ENCODE results near the gene NSUN3. TPM values are rescaled to one million over a fixed set of nuclear protein-coding genes. Genes with fewer than 3 reads are reported as not detected.

The NSUN3 gene
- total and polyA plus RNA-seq, 2 of the 8 experiments (the other 6 are each of a cell fraction or from before 2014, with no cell fraction given), result 2.1 to 5.1 TPM

DNA sequence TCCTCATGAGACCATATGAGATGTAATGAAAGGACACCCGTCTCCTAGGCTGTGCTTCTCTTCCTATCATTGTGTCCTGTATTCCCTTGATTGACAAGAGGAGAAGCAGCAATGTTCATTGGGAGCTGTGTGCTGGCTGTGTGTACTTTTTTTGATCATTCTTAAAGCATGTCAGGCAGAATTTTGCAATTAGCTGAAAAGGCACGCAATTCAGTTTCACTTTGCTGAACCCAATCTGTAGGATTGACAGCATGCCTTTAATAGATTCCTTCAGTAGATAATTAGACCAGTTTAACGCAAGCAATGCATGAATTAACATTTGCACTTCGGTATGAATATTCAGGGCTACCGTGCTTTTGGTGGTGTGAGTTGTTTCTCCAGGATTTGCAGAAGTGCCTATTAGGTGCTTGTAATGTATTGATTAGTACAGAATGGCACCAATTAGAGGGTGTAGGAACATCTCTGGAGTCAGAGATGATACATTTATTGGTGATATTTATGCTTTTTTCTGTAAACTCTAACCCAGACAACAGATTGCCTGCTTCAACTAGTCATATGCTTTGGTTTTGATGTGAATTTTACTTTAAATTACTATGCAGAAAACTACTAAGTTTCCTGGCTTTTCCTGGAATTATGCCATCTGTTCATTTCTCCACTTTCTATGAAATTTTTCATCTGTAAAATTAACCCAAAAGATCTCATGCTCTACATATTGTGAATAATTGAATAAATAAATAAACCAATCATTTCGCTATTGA is 114.3 kb downstream of the NSUN3 start:
- TF ChIP-seq POU5F1 (IDR thresholded peaks at IDR 0.05; ENCODE audit: low read depth, low read length), result no peak
- TF ChIP-seq RNF2 (IDR thresholded peaks at IDR 0.05; ENCODE audit: borderline replicate concordance, low read depth, low read length, missing control alignments, poor library complexity, severe bottlenecking), result no peak
- no peak for TF ChIP-seq ASH2L (IDR thresholded peaks at IDR 0.05; ENCODE audit: low read length)
- TF ChIP-seq POLR2AphosphoS5 (IDR thresholded peaks at IDR 0.05; ENCODE audit: low read depth, low read length), result no peak
- no peak for TF ChIP-seq NRF1 (IDR thresholded peaks at IDR 0.05; ENCODE audit: low read depth, low read length)
- no peak overlapping the region for H2AFZ ChIP-seq (ENCODE audit: low read length)
- H4K8ac ChIP-seq (ENCODE audit: extremely low read depth, insufficient read depth, low read length), result no peak overlapping the region
- no peak overlapping the region for H3K18ac ChIP-seq (ENCODE audit: extremely low read depth, low read length)
- 0 out of 2 replicates have a peak overlapping the region, but pooled peaks have one; percentile 35 for H2BK12ac ChIP-seq (ENCODE audit: low read depth, low read length)
- POLR2A ChIA-PET (ENCODE audit: partially characterized antibody), result no interaction called here
- H3K4ac ChIP-seq (replicated peaks; ENCODE audit: insufficient read length, low read depth, low read length), result no peak overlapping the region
- H3K79me2 ChIP-seq (ENCODE audit: control insufficient read depth in 1 of 2, insufficient read depth in 2 of 2, low read length in 2 of 2), result no peaks in the 10 kb centered on the region
- no peak overlapping the region for H2BK5ac ChIP-seq (ENCODE audit: low read depth, low read length)
- CTCF ChIA-PET (ENCODE audit: partially characterized antibody), result interaction anchor here (0.5 kb wide), 1 partner anchor 22 kb away, joined by 4 read pairs; no protein-coding TSS in a partner anchor
- H3K27ac ChIP-seq (ENCODE audit: low read depth, low read length), result no peak overlapping the region
- H2AK5ac ChIP-seq (ENCODE audit: low read depth, low read length), result no peak overlapping the region
- no peaks in the 10 kb centered on the region for H3K23me2 ChIP-seq (ENCODE audit: low read depth, low read length)
- no peak overlapping the region for H2BK20ac ChIP-seq (ENCODE audit: low read length)
- no peaks in the 10 kb centered on the region; a peak in 1 of 7 replicates for H3K4me1 ChIP-seq (replicated peaks in 1 of 4; ENCODE audit: control insufficient read depth in 3 of 4, insufficient read depth in 4 of 4, low read length in 3 of 4)
- no peak overlapping the region for H4K91ac ChIP-seq (replicated peaks; ENCODE audit: insufficient read length, low read length)
- H3K14ac ChIP-seq (ENCODE audit: insufficient read length), result no peak overlapping the region
- H3K4me2 ChIP-seq (ENCODE audit: insufficient read depth in 1 of 2, low read depth in 2 of 2, low read length in 2 of 2), result no peak overlapping the region
- no peaks in the 10 kb centered on the region for H3K79me1 ChIP-seq (ENCODE audit: low read depth, low read length)
- no peaks in the 10 kb centered on the region for H3K9me3 ChIP-seq (ENCODE audit: insufficient read depth in 2 of 2, low read depth in 1 of 2, low read length in 1 of 2)
- no peaks in the 10 kb centered on the region for H3K36me3 ChIP-seq (ENCODE audit: control insufficient read depth in 2 of 4, insufficient read depth in 4 of 4, low read length in 3 of 4)
- no peak overlapping the region for H3K23ac ChIP-seq (ENCODE audit: insufficient read length)
- no peak for DNase-seq (ENCODE audit: low read depth in 1 of 2, low spot score in 2 of 2)
- H4K20me1 ChIP-seq (replicated peaks in 1 of 2; ENCODE audit: control insufficient read depth in 1 of 2, insufficient read depth in 2 of 2, low read length in 2 of 2), result no peaks in the 10 kb centered on the region
- no peak overlapping the region for H3K4me3 ChIP-seq (ENCODE audit: extremely low read depth in 1 of 4, insufficient read depth in 2 of 4, low read depth in 3 of 4, low read length in 4 of 4)
- no peak overlapping the region for H2BK15ac ChIP-seq (ENCODE audit: low read length)
- H4K5ac ChIP-seq (ENCODE audit: insufficient read length, low read depth, low read length), result no peak overlapping the region
- H3K9ac ChIP-seq (replicated peaks in 1 of 4; ENCODE audit: extremely low read depth in 1 of 4, low read depth in 3 of 4, low read length in 3 of 4), result no peak overlapping the region
- H2BK120ac ChIP-seq (replicated peaks; ENCODE audit: low read depth, low read length), result no peak overlapping the region
- no peak for FAIRE-seq
- 83% methylated on average over 6 of the region's 6 CpGs; no CpG with 5 or more reads in 1 of the 2 experiments for WGBS, 2 experiments (ENCODE audit: extremely low coverage in 1 of 2, insufficient coverage in 1 of 2, insufficient read length in 1 of 2, insufficient replicate concordance in 2 of 2, low coverage in 1 of 2, low lambda C conversion rate in 2 of 2, missing lambda C conversion rate in 1 of 2)
- H3K27me3 ChIP-seq (replicated peaks in 1 of 4; ENCODE audit: control insufficient read depth in 3 of 4, extremely low read depth in 1 of 4, insufficient read depth in 3 of 4, low read length in 3 of 4), result no peaks in the 10 kb centered on the region
- H3K56ac ChIP-seq (replicated peaks; ENCODE audit: insufficient read length, low read depth, low read length), result no peak overlapping the region
